T-helper 17 cell (primary cell): Measurements from ENCODE around the gene EXOC4. TPM values are rescaled to one million over a fixed set of nuclear protein-coding genes. Genes with fewer than 3 reads are reported as not detected.

Experiments used
- ATAC-seq: fragments of 150-1000 bp; cut with Tn5 transposase; 2 replicates; pipeline ENCODE4 v1.10.0; 2021; ENCODE audit warnings: mild to moderate bottlenecking, moderate library complexity
- DNase-seq, 3 donors: peaks; one replicate each; pipeline versions ENCODE4 v3.0.0 to v3.0.0-alpha.2; 2020 to 2021
- H3K9me3 ChIP-seq: one replicate; pipeline ENCODE4 v1.7.0; 2013; ENCODE audit warnings: low read length, mild to moderate bottlenecking; ENCODE audit not compliant: control insufficient read depth, poor library complexity, severe bottlenecking
- H3K27ac Mint-ChIP-seq: one replicate; pipeline ENCODE4 v1.8.0; 2022; ENCODE audit warnings: mild to moderate bottlenecking, moderate library complexity, mixed read lengths
- H3K27me3 Mint-ChIP-seq: one replicate; pipeline ENCODE4 v1.8.0; 2022; ENCODE audit warnings: mixed read lengths
- H3K36me3 Mint-ChIP-seq: one replicate; pipeline ENCODE4 v1.8.0; 2022; ENCODE audit warnings: low read depth, mixed read lengths
- H3K4me1 Mint-ChIP-seq: one replicate; pipeline ENCODE4 v1.8.0; 2022; ENCODE audit warnings: mild to moderate bottlenecking, mixed read lengths
- H3K4me3 Mint-ChIP-seq: one replicate; pipeline ENCODE4 v1.8.0; 2022; ENCODE audit warnings: mild to moderate bottlenecking, moderate library complexity, mixed read lengths
- total RNA-seq, 4 donors: library from RNA in 2 of 4; stranded (reverse) in 2 of 4; gene quantifications; one replicate each; pipeline ENCODE4 v1.2.3 and lab custom pipeline; 2022 to 2026

Gene EXOC4
- total RNA-seq, 2 donors from 2014 or later = 88.8 to 96.6 TPM

DNA sequence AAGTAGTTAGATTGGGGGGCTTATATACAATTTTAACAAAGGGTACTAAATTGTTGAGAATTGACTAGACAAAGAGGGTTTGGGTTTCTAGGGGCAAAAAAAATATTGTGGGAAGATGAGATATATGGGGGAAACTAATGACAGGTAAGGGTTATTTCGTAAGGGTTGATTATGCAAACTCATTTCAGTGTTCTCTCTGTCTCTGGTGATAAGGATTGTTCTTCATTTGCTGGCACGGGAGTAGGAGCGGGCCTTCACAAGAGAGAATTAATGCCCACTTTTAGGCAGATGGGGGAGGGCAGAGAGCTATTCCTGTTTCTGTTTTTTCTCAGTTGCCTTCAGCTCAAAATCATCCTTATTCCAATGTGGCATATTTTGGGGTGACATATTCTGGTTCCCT, 258.4 kb downstream of the EXOC4 start:
- Mint-ChIP-seq H3K27me3 (no peaks in the 10 kb centered on the region), H3K4me3 (no peak overlapping the region), H3K36me3 (peaks cover 4% of the 10 kb centered on the region), H3K4me1 (no peaks in the 10 kb centered on the region), H3K27ac (no peak overlapping the region)
- H3K9me3 ChIP-seq = no peaks in the 10 kb centered on the region
- DNase-seq (no peak), ATAC-seq (no peak)

DNA sequence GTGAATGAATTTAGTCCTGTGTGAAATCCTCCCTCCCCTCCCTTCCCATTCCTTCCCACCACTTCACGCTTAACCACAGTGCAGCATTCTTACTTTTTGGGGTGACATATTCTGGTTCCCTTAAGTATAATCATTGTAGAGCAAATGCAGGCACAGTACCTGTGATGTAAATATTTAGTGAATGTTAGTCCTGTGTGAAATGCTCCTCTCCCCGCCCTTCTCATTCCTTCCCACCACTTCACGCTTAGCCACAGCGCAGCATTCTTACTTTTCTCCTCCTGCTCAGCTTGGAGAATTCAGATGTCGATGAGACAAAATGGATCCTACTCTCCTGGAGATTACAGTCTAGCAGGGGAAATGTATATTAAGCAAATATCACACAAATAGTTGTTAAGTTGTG, 258.8 kb downstream of the EXOC4 start:
- no peak overlapping the region for H3K27ac Mint-ChIP-seq
- no peak for DNase-seq
- no peaks in the 10 kb centered on the region for H3K9me3 ChIP-seq
- H3K4me3 Mint-ChIP-seq = no peak overlapping the region
- no peak for ATAC-seq
- H3K36me3 Mint-ChIP-seq = peaks cover 4% of the 10 kb centered on the region
- H3K4me1 Mint-ChIP-seq = no peaks in the 10 kb centered on the region
- no peaks in the 10 kb centered on the region for H3K27me3 Mint-ChIP-seq

DNA sequence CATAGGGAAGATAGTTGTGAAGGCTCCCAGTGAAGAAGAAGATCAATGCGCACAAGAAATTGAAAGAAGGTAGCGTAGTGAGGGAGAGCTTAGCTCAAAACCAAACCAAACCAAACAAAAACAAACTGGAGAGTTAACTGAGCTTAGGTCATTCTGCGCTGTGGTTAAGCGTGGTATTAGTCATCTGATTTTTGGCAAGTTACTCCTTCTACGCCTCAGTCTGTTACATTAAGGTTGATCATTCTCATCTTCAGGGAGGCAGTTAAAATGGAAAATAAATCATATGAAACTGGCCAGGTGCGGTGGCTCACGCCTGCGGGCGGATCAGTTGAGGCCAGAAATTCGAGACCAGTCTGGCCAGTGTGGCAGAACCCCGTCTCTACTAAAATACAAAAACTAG, 259.7 kb downstream of the EXOC4 start:
- Mint-ChIP-seq H3K4me1 (no peaks in the 10 kb centered on the region), H3K27me3 (no peaks in the 10 kb centered on the region), H3K27ac (no peak overlapping the region), H3K36me3 (peaks cover 4% of the 10 kb centered on the region), H3K4me3 (no peak overlapping the region)
- H3K9me3 ChIP-seq = no peaks in the 10 kb centered on the region
- DNase-seq (no peak), ATAC-seq (no peak)

DNA sequence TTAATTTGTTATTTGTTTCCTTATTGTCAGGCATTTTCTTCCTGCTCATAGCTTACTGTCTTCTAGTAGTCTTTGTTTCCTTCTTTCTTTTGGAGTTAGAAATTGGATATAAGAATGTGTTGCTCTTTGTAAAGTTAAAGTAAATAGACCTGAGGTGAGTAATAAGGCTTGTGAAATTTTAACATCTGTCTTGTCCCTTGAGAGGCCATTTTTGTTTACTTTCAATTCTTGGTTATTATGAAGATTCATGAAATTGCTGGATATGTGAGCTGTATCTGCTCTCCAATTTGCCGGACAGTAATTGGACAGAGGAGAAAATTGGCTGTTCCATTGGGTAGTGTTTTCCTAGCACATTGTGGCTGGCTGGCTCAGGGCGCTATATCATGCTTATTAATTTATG, 260.7 kb downstream of the EXOC4 start:
- no peak overlapping the region for H3K4me3 Mint-ChIP-seq
- no peak overlapping the region for H3K27ac Mint-ChIP-seq
- no peaks in the 10 kb centered on the region for H3K27me3 Mint-ChIP-seq
- peaks cover 2% of the 10 kb centered on the region for H3K36me3 Mint-ChIP-seq
- no peaks in the 10 kb centered on the region for H3K4me1 Mint-ChIP-seq
- ATAC-seq = no peak
- no peak for DNase-seq
- no peaks in the 10 kb centered on the region for H3K9me3 ChIP-seq

DNA sequence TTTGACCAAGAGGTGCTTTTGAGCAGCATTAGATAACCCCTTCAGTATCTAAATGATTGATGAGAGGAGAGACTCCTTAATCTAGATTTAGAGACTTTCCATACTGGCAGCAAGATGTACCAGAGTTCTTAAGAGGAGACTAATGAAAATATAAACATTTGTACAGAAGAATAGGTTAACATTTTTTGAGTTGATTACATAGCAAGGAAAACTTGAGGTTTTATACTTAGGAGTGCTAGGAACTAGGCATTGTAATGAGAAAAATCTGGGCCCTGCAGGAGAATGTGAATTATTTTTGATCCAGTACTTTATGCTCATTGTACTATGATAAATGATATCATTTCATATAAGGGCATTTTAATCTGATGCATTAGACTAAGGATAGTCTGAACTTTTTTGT, 261.7 kb downstream of the EXOC4 start:
- DNase-seq (no peak), ATAC-seq (no peak)
- H3K36me3 Mint-ChIP-seq = peaks cover 2% of the 10 kb centered on the region
- no peaks in the 10 kb centered on the region for H3K9me3 ChIP-seq
- no peaks in the 10 kb centered on the region for H3K4me1 Mint-ChIP-seq
- H3K27me3 Mint-ChIP-seq = no peaks in the 10 kb centered on the region
- no peak overlapping the region for H3K4me3 Mint-ChIP-seq
- H3K27ac Mint-ChIP-seq = no peak overlapping the region

DNA sequence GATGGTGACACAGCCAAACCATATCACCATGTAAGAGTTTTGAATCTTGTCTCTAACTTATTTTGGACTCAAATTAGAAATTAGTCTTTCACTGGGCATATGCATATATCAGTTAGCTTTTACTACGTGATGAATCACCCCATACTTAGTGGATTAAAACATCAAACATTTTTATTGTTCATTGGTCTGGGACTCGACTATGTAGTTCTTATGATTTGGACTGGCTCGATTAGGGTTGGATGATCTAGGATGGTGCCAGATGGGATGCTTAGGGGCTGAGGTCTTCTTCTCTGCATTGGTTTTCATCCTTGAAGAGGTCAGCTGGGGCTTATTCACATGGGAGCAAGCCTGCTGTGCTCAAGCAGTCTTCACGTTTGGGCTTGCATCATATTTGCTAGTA, 264.9 kb downstream of the EXOC4 start:
- H3K27me3 Mint-ChIP-seq = no peaks in the 10 kb centered on the region
- ATAC-seq (no peak), DNase-seq (no peak)
- H3K27ac Mint-ChIP-seq = no peak overlapping the region
- no peaks in the 10 kb centered on the region for H3K9me3 ChIP-seq
- no peak overlapping the region for H3K4me3 Mint-ChIP-seq
- H3K4me1 Mint-ChIP-seq = no peaks in the 10 kb centered on the region
- peaks cover 2% of the 10 kb centered on the region for H3K36me3 Mint-ChIP-seq

DNA sequence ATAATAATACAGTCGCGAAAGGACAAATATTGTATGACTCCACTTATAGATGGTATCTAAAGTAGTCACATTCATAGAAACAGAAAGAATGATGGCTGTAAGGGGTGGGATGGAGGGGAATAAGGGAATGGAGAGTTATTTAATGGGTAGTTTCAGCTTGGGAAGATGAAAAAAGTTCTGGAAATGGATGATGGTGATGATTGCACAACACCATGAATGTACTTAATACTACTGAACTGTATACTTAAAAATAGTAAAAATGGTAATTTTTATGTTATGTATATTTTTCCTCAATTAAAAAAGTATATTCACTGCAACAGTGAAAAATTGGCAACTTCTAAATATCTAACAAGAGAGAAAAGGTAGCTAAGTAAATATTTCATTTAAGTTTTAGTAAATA, 265.8 kb downstream of the EXOC4 start:
- Mint-ChIP-seq H3K36me3 (no peaks in the 10 kb centered on the region), H3K27me3 (no peaks in the 10 kb centered on the region), H3K27ac (no peak overlapping the region), H3K4me3 (no peak overlapping the region), H3K4me1 (no peaks in the 10 kb centered on the region)
- no peaks in the 10 kb centered on the region for H3K9me3 ChIP-seq
- ATAC-seq = no peak
- DNase-seq = no peak

DNA sequence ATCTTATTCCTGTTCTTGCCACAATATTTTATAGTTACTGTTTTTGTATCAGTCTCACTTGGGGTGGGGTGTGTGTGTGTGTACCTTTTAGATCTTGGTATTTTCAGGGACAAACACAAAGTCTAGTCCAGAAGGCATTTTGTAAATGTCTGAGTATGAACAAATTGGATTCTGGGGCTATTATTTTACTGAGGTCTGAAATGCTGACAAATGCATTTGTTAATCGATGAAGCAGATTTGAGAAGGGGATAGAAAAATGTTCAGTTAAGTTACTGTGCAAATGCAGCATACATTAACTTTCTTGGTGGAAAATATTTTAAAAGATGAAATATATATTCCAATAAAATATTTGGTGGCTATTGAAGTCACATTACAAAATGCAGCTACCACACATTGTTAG, 267.4 kb downstream of the EXOC4 start:
- DNase-seq = no peak
- no peaks in the 10 kb centered on the region for H3K27me3 Mint-ChIP-seq

DNA sequence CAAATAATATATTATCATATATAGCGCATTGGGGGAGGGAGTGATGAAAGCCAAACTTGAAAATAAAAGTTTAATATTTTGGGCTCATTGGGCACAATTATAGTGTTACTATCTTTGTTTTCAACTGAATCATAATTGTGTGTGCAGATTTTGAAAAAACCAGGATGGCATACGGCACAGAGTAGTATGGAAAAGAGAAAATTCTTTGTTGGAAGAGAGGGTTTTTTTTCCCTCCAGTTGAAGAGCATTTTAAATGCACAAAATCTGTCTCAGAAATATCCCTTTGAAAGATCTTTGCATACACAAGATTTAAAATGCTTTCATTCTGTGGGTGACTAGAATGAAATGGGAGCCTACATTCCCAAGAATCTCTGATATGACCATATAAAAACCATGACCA, 269.6 kb downstream of the EXOC4 start:
- no peaks in the 10 kb centered on the region for H3K36me3 Mint-ChIP-seq
- H3K4me3 Mint-ChIP-seq = no peak overlapping the region
- H3K27me3 Mint-ChIP-seq = no peaks in the 10 kb centered on the region
- no peaks in the 10 kb centered on the region for H3K4me1 Mint-ChIP-seq
- no peak overlapping the region for H3K27ac Mint-ChIP-seq
- no peak for ATAC-seq
- H3K9me3 ChIP-seq = no peaks in the 10 kb centered on the region
- no peak for DNase-seq

More for the DNA sequence above, 267.4 kb downstream of the EXOC4 start:
- no peaks in the 10 kb centered on the region for H3K9me3 ChIP-seq
- no peak overlapping the region for H3K27ac Mint-ChIP-seq
- no peaks in the 10 kb centered on the region for H3K36me3 Mint-ChIP-seq
- H3K4me1 Mint-ChIP-seq = no peaks in the 10 kb centered on the region
- H3K4me3 Mint-ChIP-seq = no peak overlapping the region
- ATAC-seq = no peak

DNA sequence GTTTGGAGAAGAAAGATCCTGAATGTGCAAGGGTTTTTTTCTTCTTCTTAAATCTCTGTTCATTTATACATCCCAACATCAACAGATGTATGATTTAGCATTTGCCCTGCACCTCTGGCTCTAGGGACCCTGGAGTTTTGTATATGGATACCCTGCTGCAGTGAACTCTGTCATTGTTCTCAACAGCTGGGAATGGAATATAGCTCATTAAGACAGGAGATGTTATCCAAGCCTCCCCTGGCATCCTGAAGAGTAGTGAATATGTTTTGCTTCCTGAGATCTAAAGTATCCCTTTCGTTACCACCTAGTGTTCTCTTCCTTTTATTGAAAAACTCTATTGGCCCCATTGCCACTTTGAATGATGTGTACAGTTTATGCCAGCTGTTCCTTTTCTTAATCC, 275.9 kb downstream of the EXOC4 start:
- ATAC-seq = no peak
- H3K9me3 ChIP-seq = no peaks in the 10 kb centered on the region
- Mint-ChIP-seq H3K27ac (no peak overlapping the region), H3K36me3 (no peaks in the 10 kb centered on the region), H3K4me1 (no peaks in the 10 kb centered on the region), H3K27me3 (no peaks in the 10 kb centered on the region), H3K4me3 (no peak overlapping the region)
- no peak for DNase-seq

DNA sequence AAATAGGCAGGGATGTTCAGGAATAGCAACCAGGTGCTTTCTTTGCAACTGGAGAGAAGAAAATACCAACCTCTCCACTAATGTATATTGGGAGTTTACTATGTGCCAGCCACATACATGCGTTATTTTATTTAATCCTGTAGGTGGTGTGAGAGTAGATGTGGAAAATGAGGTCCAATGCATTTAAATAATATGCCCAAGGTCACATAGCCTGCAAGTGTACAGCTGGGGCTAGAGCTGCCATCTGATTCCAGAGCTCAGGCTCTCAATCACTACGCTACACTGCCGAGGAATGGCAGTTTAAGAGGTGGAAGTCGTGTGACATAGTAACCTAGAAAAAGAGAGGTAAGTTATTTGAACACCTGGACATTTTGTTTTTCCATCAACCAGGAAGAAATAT, 277.0 kb downstream of the EXOC4 start:
- ATAC-seq = no peak
- H3K36me3 Mint-ChIP-seq = no peaks in the 10 kb centered on the region

DNA sequence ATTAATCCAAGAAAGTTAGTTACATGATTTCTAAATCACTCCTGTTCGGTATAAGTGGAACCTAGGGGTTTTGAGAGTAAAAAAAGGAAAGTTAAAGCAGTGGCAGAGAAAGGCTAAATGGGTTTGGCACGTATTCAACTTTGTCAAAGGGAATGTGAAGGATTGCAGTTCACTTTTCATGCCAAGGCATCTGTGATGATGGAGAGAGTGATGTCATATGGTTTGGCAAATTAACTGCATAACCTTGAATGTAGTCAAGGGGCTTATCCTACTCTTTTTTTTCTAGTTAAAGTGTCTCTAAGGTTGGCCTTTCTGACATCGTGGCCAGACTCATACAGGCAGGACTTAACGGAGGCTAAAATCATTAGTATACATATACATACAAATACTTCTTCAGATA, 277.8 kb downstream of the EXOC4 start:
- peaks cover 4% of the 10 kb centered on the region for H3K4me1 Mint-ChIP-seq
- no peaks in the 10 kb centered on the region for H3K27me3 Mint-ChIP-seq
- ATAC-seq = no peak
- no peak overlapping the region for H3K4me3 Mint-ChIP-seq
- H3K36me3 Mint-ChIP-seq = peaks cover 1% of the 10 kb centered on the region
- no peak overlapping the region for H3K27ac Mint-ChIP-seq
- H3K9me3 ChIP-seq = no peaks in the 10 kb centered on the region
- DNase-seq = no peak

More for the DNA sequence above, 277.0 kb downstream of the EXOC4 start:
- Mint-ChIP-seq H3K4me3 (no peak overlapping the region), H3K27me3 (no peaks in the 10 kb centered on the region), H3K4me1 (peaks cover 2% of the 10 kb centered on the region), H3K27ac (no peak overlapping the region)
- DNase-seq = no peak
- no peaks in the 10 kb centered on the region for H3K9me3 ChIP-seq

DNA sequence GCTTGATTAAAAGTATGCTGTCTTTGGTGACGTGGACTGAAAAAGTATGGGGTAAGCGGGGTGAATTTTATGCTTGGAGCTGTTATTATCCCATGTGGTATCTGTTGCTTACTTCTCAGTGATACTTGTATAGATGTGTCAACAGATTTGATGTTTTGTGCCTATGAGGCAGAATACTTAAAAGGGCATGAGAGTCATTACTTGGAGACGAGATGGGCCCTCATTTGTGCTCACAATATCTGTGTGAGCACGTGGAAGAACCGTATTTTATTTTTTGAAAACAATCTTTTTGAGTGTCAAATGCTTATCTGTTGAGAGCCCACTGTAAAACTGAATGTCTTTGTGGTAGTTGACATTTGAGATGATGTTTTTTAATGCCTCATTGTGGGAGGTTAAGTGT, 281.9 kb downstream of the EXOC4 start:
- ATAC-seq = no peak
- no peaks in the 10 kb centered on the region for H3K9me3 ChIP-seq
- Mint-ChIP-seq H3K4me1 (peaks cover 9% of the 10 kb centered on the region), H3K36me3 (peaks cover 5% of the 10 kb centered on the region), H3K27me3 (no peaks in the 10 kb centered on the region), H3K4me3 (no peak overlapping the region), H3K27ac (no peak overlapping the region)
- DNase-seq = no peak

DNA sequence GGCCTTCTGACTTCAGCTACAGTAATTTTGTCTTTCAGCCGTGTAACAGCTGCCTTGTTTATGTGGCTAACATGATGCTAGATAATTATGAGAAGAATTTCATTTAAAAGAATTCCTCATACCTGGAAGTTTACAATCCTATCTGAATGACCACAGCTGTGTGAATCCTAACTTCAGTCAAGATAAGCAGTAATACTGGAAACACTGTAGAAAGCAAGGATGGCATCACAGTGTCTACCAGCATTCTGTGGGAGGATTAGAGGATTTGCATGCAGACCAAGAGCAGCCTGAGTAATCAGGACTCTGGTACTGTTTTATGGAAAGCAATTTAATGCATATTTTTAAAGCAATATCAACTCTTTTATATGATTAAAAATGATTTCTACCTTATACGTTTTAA, 282.4 kb downstream of the EXOC4 start:
- H3K36me3 Mint-ChIP-seq = peaks cover 5% of the 10 kb centered on the region
- no peak for DNase-seq
- no peak overlapping the region for H3K4me3 Mint-ChIP-seq
- H3K27ac Mint-ChIP-seq = no peak overlapping the region
- ATAC-seq = no peak
- H3K27me3 Mint-ChIP-seq = no peaks in the 10 kb centered on the region
- H3K9me3 ChIP-seq = no peaks in the 10 kb centered on the region
- H3K4me1 Mint-ChIP-seq = peaks cover 9% of the 10 kb centered on the region

DNA sequence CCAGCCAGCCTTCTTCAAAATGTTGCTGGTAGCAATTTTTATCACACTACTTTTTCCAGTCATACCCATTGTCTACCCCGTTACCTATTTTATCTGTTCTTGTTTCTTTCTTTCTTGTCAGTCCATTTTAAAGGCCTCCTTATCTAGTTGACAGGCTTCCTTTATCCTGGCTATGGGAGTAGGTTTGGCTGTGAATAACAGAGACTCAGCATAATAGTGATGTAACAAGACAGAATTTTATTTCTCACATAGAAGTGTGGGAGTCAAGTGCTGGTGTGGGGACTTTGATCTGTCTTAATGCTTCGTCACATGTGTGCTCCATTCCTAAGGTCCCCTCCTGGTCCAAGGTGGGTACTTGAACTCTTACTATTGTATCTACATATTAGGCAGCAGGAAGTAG, 283.6 kb downstream of the EXOC4 start:
- Mint-ChIP-seq H3K27me3 (no peaks in the 10 kb centered on the region), H3K27ac (no peak overlapping the region), H3K4me3 (no peak overlapping the region), H3K4me1 (peaks cover 9% of the 10 kb centered on the region), H3K36me3 (peaks cover 5% of the 10 kb centered on the region)
- ATAC-seq (no peak), DNase-seq (no peak)
- H3K9me3 ChIP-seq = no peaks in the 10 kb centered on the region
